Common myeloid progenitor, CD34-positive (primary cell): Measurements from ENCODE around the gene ACTR1A.

Source experiments
- CTCF ChIA-PET: fragments of 350-600 bp; sonication (Branson Sonifier 250); formaldehyde crosslinking; loops from one replicate; lab custom pipeline; 2021; ENCODE audit warnings: antibody characterized with exemption; lab: Charles Lee
- POLR2A ChIA-PET: fragments of 350-600 bp; sonication (Branson Sonifier 250); formaldehyde crosslinking; loops from one replicate; lab custom pipeline; 2021; ENCODE audit warnings: antibody characterized with exemption; lab: Charles Lee
- DNase-seq, 3 donors: peaks; one replicate each; pipeline versions ENCODE4 v3.0.0 to v3.0.0-alpha.2; 2013
- H3K27ac ChIP-seq, 2 experiments: 1 replicate in 1 of 2; 2 replicates in 1 of 2; pipeline ENCODE4 v1.7.0; 2013; ENCODE audit warnings: inconsistent platforms in 2 of 2, low read length in 2 of 2, mild to moderate bottlenecking in 2 of 2, low read depth in 1 of 2, moderate library complexity in 1 of 2; ENCODE audit not compliant: severe bottlenecking in 2 of 2, insufficient read depth in 1 of 2, poor library complexity in 1 of 2
- H3K27me3 ChIP-seq, 5 experiments: replicated peaks in 2 of 5; 1 replicate in 3 of 5; 2 replicates in 2 of 5; pipeline versions ENCODE4 v1.6.1 to v1.7.0; 2013; ENCODE audit warnings: low read length in 4 of 5, mild to moderate bottlenecking in 2 of 5, moderate library complexity in 2 of 5, inconsistent platforms in 1 of 5; ENCODE audit not compliant: insufficient read depth in 5 of 5, control insufficient read depth in 4 of 5
- H3K36me3 ChIP-seq, 4 experiments: 1 replicate in 2 of 4; 2 replicates in 2 of 4; pipeline versions ENCODE4 v1.6.1 to v1.7.0; 2013; ENCODE audit warnings: low read length in 3 of 4, control low read depth in 1 of 4, mild to moderate bottlenecking in 1 of 4; ENCODE audit not compliant: control insufficient read depth in 4 of 4, insufficient read depth in 4 of 4
- H3K4me1 ChIP-seq, 4 experiments: 1 replicate in 3 of 4; 2 replicates in 1 of 4; pipeline versions ENCODE4 v1.6.1 to v1.7.1; 2013; ENCODE audit warnings: low read length in 3 of 4, mild to moderate bottlenecking in 3 of 4, control low read depth in 1 of 4, inconsistent platforms in 1 of 4, moderate library complexity in 1 of 4; ENCODE audit not compliant: control insufficient read depth in 4 of 4, insufficient read depth in 4 of 4; ENCODE audit errors: control extremely low read depth in 1 of 4
- H3K4me3 ChIP-seq, 7 experiments: 1 replicate in 4 of 7; 2 replicates in 3 of 7; pipeline versions ENCODE4 v1.5.1 to v1.7.0; 2013; ENCODE audit warnings: mild to moderate bottlenecking in 7 of 7, low read length in 6 of 7, moderate library complexity in 6 of 7, inconsistent platforms in 2 of 7, low read depth in 2 of 7, control low read depth in 1 of 7; ENCODE audit not compliant: insufficient read depth in 4 of 7, control insufficient read depth in 1 of 7; ENCODE audit errors: extremely low read depth in 1 of 7
- H3K9me3 ChIP-seq, 5 experiments: 1 replicate in 4 of 5; 2 replicates in 1 of 5; pipeline versions ENCODE4 v1.6.1 to v1.7.1; 2013; ENCODE audit warnings: low read length in 4 of 5, mild to moderate bottlenecking in 2 of 5, inconsistent platforms in 1 of 5, low read depth in 1 of 5, moderate library complexity in 1 of 5; ENCODE audit not compliant: control insufficient read depth in 4 of 5, insufficient read depth in 2 of 5; ENCODE audit errors: control extremely low read depth in 1 of 5
- WGBS: methylation state at CpG from one replicate; pipeline ENCODE4 v1.1.5; 2013; ENCODE audit not compliant: insufficient coverage; 5-methylcytosine and 5-hydroxymethylcytosine counted together

Gene ACTR1A

GRCh38 chr10:102517553-102517952 is 15.0 kb upstream of the ACTR1A start:
- CTCF ChIA-PET, result interaction anchor here (1.0 to 3.3 kb wide), 2 partner anchors 14 to 25 kb away, joined by 3 to 17 read pairs; partner anchors contain the start of genes ACTR1A and SUFU
- no CpG with 5 or more reads among the region's 3 CpGs for WGBS
- Histone ChIP-seq H3K4me3 (no peak overlapping the region), H3K36me3 (peaks cover 8 to 40% (median 32%) of the 10 kb centered on the region in 4 experiments), H3K27ac (no peak overlapping the region), H3K9me3 (no peaks in the 10 kb centered on the region), H3K4me1 (no peaks in the 10 kb centered on the region), H3K27me3 (no peaks in the 10 kb centered on the region)
- POLR2A ChIA-PET, result no interaction called here
- no peak for DNase-seq

- no peak for DNase-seq
- no peak overlapping the region for H3K27ac ChIP-seq
- H3K4me1 ChIP-seq, result peaks cover 0 to 12% (median 8%) of the 10 kb centered on the region in 4 experiments
- CTCF ChIA-PET, result interaction anchor here (1.2 to 3.3 kb wide), 2 partner anchors 12 to 13 kb away, joined by 3 to 17 read pairs; partner anchors contain the start of genes ACTR1A and SUFU
- H3K27me3 ChIP-seq, result no peaks in the 10 kb centered on the region
- H3K36me3 ChIP-seq, result peaks cover 6 to 39% (median 27%) of the 10 kb centered on the region in 4 experiments
- H3K4me3 ChIP-seq, result no peak overlapping the region
- POLR2A ChIA-PET, result no interaction called here
- WGBS, result 96% methylated on average over 3 of the region's 3 CpGs
- H3K9me3 ChIP-seq, result no peaks in the 10 kb centered on the region
Measured at GRCh38 chr10:102515724-102516123, 13.2 kb upstream of the ACTR1A start.

- peaks cover 0 to 15% (median 9%) of the 10 kb centered on the region in 4 experiments for H3K4me1 ChIP-seq
- peaks cover 4 to 43% (median 27%) of the 10 kb centered on the region in 4 experiments for H3K36me3 ChIP-seq
- DNase-seq, result no peak
- POLR2A ChIA-PET, result no interaction called here
- no peak overlapping the region for H3K4me3 ChIP-seq
- H3K27me3 ChIP-seq, result no peaks in the 10 kb centered on the region
- H3K27ac ChIP-seq, result no peak overlapping the region
- CTCF ChIA-PET, result interaction anchor here (0.6 to 1.2 kb wide), 2 partner anchors 12 to 205 kb away, joined by 3 to 5 read pairs; partner anchors contain the start of gene ACTR1A
- 95% methylated on average over 10 of the region's 12 CpGs for WGBS
- H3K9me3 ChIP-seq, result no peaks in the 10 kb centered on the region
Measured at GRCh38 chr10:102514487-102515311, 12.2 kb upstream of the ACTR1A start.

GRCh38 chr10:102511583-102512274 is 9.2 kb upstream of the ACTR1A start:
- H3K27ac ChIP-seq, result peak overlapping the region in 1 of 2 experiments; percentile 27
- ChIA-PET CTCF (interaction anchor here (1.0 to 1.3 kb wide), 3 partner anchors 9 to 44 kb away, joined by 3 read pairs; no protein-coding TSS in a partner anchor), POLR2A (interaction anchor here (0.6 to 1.4 kb wide), 5 partner anchors 16 to 1465 kb away, joined by 3 to 5 read pairs (median 4); no protein-coding TSS in a partner anchor)
- peak; percentile 29 to 61 (median 60) for DNase-seq
- no peaks in the 10 kb centered on the region for H3K9me3 ChIP-seq
- no peak overlapping the region for H3K4me3 ChIP-seq
- peaks cover 2 to 28% (median 15%) of the 10 kb centered on the region in 4 experiments for H3K4me1 ChIP-seq
- H3K36me3 ChIP-seq, result peaks cover 11 to 48% (median 27%) of the 10 kb centered on the region in 4 experiments
- WGBS, result 51% methylated on average over 5 of the region's 6 CpGs
- no peaks in the 10 kb centered on the region for H3K27me3 ChIP-seq

GRCh38 chr10:102509387-102509786 is 6.9 kb upstream of the ACTR1A start:
- ChIA-PET POLR2A (no interaction called here), CTCF (interaction anchor here (0.7 to 3.9 kb wide), 6 partner anchors 13 to 279 kb away, joined by 3 to 23 read pairs (median 4); no protein-coding TSS in a partner anchor)
- no peaks in the 10 kb centered on the region for H3K9me3 ChIP-seq
- no peaks in the 10 kb centered on the region for H3K27me3 ChIP-seq
- peaks cover 9 to 43% (median 27%) of the 10 kb centered on the region in 4 experiments for H3K4me1 ChIP-seq
- H3K36me3 ChIP-seq, result peaks cover 7 to 41% (median 26%) of the 10 kb centered on the region in 4 experiments
- DNase-seq, result peak; percentile 25 to 64 (median 56)
- WGBS, result no CpG with 5 or more reads among the region's 2 CpGs
- no peak overlapping the region for H3K27ac ChIP-seq
- H3K4me3 ChIP-seq, result no peak overlapping the region

GRCh38 chr10:102508506-102508905 is 6.0 kb upstream of the ACTR1A start:
- H3K4me1 ChIP-seq, result peaks cover 9 to 46% (median 30%) of the 10 kb centered on the region in 4 experiments
- POLR2A ChIA-PET, result no interaction called here

More at GRCh38 chr10:102508506-102508905, 6.0 kb upstream of the ACTR1A start:
- Histone ChIP-seq H3K4me3 (no peak overlapping the region), H3K9me3 (no peaks in the 10 kb centered on the region), H3K36me3 (peaks cover 4 to 35% (median 23%) of the 10 kb centered on the region in 4 experiments), H3K27me3 (no peaks in the 10 kb centered on the region), H3K27ac (no peak overlapping the region)
- CTCF ChIA-PET, result interaction anchor here (0.6 to 3.9 kb wide), 4 partner anchors 73 to 339 kb away, joined by 3 to 23 read pairs (median 3); no protein-coding TSS in a partner anchor
- DNase-seq, result no peak
- 80% methylated on average over 1 of the region's 1 CpG for WGBS
